Parathyroid adenoma (tissue), 2 donors: Measurements from ENCODE around the gene PDK4.
A peak's percentile ranks its signal among the peaks of the same experiment; 100 is the strongest.

Experiments
- H2AFZ ChIP-seq: fragments of 300-600 bp; sonication (generic); one replicate; pipeline ENCODE4 v1.7.0; 2017; ENCODE audit warnings: antibody characterized with exemption, mild to moderate bottlenecking
- H3K27ac ChIP-seq: fragments of 300-600 bp; sonication (generic); one replicate; pipeline ENCODE4 v1.7.0; 2017
- H3K27me3 ChIP-seq: fragments of 300-600 bp; sonication (generic); one replicate; pipeline ENCODE4 v1.7.0; 2017; ENCODE audit warnings: low read length; ENCODE audit not compliant: control insufficient read depth, insufficient read depth
- H3K36me3 ChIP-seq: fragments of 300-600 bp; sonication (generic); one replicate; pipeline ENCODE4 v1.7.0; 2017; ENCODE audit warnings: low read length; ENCODE audit not compliant: control insufficient read depth, insufficient read depth
- H3K4me1 ChIP-seq: fragments of 300-600 bp; sonication (generic); one replicate; pipeline ENCODE4 v1.7.0; 2017; ENCODE audit warnings: control low read depth
- H3K4me2 ChIP-seq: fragments of 300-600 bp; sonication (generic); one replicate; pipeline ENCODE4 v1.7.0; 2017; ENCODE audit warnings: low read length
- H3K4me3 ChIP-seq: fragments of 300-600 bp; sonication (generic); one replicate; pipeline ENCODE4 v1.7.0; 2017; ENCODE audit warnings: low read depth, low read length
- H3K79me2 ChIP-seq: fragments of 300-600 bp; sonication (generic); one replicate; pipeline ENCODE4 v1.7.0; 2017; ENCODE audit warnings: control low read depth
- H3K9ac ChIP-seq: fragments of 300-600 bp; sonication (generic); one replicate; pipeline ENCODE4 v1.7.0; 2017; ENCODE audit warnings: mild to moderate bottlenecking
- H3K9me3 ChIP-seq: fragments of 300-600 bp; sonication (generic); one replicate; pipeline ENCODE4 v1.7.0; 2017; ENCODE audit warnings: low read length; ENCODE audit not compliant: control insufficient read depth
- TF ChIP-seq, protein P1 (sequence below): fragments of 300-600 bp; sonication (generic); IDR thresholded peaks from one replicate; pipeline ENCODE4 v1.7.0; 2017; ENCODE audit warnings: antibody characterized with exemption, mild to moderate bottlenecking
- donor health status: primary hyperparathyroidism.

PDK4 gene

DNA sequence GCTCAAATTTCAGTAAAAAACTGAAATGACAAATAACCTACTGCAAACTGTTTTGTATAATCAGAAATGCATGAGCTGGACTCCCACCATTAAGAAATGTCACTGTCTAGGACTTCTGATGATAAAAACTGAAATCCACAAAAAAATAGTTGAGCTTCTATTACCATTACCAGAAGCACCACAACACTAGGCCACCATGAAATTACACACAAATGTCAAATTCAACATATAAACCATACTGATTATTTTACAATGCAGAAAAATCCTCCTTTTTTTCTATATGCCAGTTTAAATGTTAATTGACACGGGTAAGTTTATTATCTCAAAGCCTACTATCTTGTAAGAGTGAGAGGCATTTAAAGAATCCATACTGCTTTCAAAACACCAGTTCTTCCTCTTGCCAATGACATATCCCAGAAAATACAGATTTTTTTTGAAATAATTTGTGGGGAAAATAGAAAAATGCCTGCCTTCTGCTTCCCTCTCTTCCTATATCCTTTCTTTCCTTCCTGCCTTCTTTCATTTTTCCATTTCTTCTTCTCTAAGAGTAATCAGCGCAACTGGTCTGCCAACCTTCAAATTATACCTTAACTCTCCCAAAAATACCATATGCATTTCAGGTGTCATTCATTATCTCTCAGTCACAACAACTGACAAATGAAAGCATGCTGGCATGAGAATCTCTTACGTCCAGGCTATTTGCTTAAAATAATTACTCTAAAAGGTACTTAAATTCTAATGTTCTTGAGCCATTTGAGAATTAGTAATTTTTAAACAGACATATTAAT is 12.3 kb downstream of the PDK4 start:
- Histone ChIP-seq H3K27me3 (no peaks in the 10 kb centered on the region), H3K4me3 (no peak overlapping the region), H3K9me3 (no peaks in the 10 kb centered on the region), H3K4me1 (peaks cover 27% of the 10 kb centered on the region), H2AFZ (no peak overlapping the region), H3K27ac (peak overlapping the region; percentile 100), H3K79me2 (no peaks in the 10 kb centered on the region), H3K4me2 (no peak overlapping the region), H3K9ac (no peak overlapping the region), H3K36me3 (peaks cover 12% of the 10 kb centered on the region)
- TF ChIP-seq, protein P1, sequence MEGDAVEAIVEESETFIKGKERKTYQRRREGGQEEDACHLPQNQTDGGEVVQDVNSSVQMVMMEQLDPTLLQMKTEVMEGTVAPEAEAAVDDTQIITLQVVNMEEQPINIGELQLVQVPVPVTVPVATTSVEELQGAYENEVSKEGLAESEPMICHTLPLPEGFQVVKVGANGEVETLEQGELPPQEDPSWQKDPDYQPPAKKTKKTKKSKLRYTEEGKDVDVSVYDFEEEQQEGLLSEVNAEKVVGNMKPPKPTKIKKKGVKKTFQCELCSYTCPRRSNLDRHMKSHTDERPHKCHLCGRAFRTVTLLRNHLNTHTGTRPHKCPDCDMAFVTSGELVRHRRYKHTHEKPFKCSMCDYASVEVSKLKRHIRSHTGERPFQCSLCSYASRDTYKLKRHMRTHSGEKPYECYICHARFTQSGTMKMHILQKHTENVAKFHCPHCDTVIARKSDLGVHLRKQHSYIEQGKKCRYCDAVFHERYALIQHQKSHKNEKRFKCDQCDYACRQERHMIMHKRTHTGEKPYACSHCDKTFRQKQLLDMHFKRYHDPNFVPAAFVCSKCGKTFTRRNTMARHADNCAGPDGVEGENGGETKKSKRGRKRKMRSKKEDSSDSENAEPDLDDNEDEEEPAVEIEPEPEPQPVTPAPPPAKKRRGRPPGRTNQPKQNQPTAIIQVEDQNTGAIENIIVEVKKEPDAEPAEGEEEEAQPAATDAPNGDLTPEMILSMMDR = no peak

DNA sequence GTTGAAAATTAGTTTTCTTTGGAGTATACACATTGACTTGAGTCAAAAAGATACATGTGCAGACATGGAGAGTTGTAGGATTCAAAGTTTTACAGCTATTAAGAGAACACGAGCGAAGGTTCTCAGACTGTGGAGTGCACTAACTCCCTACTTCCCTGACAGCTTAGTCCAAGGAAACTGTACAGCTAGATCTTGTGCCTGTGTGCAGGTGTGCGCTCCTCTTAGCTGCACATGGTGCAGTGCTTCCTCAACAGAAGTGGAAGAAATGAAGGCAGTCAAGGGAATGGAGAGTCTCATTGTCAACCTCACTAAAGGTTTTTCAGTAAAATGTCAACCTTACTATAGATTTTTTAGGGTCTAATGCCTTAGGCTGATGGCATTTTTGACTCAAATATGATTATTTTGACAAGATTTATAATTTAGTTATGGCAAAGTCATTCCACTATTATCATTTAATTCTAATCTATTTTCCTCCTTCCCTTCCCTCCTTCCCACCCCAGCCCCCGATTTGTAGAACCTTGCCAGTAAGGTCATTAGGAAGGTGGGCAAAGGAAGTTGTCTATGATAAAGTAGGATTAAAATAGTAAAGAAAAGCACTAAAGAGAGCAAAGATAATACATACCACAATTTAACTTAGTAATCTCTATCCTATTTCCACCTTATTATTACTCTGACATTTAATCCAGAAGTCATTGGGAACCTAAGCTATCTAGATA is 13.6 kb downstream of the PDK4 start:
- H3K9me3 ChIP-seq = no peaks in the 10 kb centered on the region
- peaks cover 12% of the 10 kb centered on the region for H3K36me3 ChIP-seq
- no peaks in the 10 kb centered on the region for H3K27me3 ChIP-seq
- TF ChIP-seq, protein P1 = no peak
- no peak overlapping the region for H3K9ac ChIP-seq
- H3K4me1 ChIP-seq = peaks cover 20% of the 10 kb centered on the region
- H3K79me2 ChIP-seq = no peaks in the 10 kb centered on the region
- no peak overlapping the region for H2AFZ ChIP-seq
- H3K27ac ChIP-seq = peak overlapping the region; percentile 59
- no peak overlapping the region for H3K4me3 ChIP-seq
- no peak overlapping the region for H3K4me2 ChIP-seq

DNA sequence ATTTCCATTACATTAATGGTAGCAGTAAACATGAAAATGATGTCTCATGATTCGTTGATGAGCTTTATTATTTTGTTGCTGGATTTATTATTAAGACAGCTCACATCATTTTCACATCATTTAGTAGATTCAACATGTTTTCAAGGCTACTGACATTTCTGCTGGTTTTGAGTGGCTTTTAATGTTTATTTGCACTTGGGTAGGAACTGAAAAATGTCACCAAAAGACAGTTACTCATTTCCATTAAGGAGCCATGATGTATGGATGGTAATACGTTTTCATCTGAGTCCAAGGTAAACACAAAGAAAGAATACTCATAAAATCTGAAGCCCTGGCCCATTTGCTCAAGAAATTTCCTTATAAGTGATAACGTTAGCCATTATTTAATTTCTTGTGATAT is 14.8 kb downstream of the PDK4 start:
- Histone ChIP-seq H2AFZ (no peak overlapping the region), H3K27ac (no peak overlapping the region), H3K4me3 (no peak overlapping the region), H3K9me3 (no peaks in the 10 kb centered on the region), H3K27me3 (no peaks in the 10 kb centered on the region), H3K9ac (no peak overlapping the region), H3K4me2 (no peak overlapping the region), H3K4me1 (peaks cover 8% of the 10 kb centered on the region), H3K36me3 (peaks cover 8% of the 10 kb centered on the region), H3K79me2 (no peaks in the 10 kb centered on the region)
- TF ChIP-seq, protein P1 = no peak

DNA sequence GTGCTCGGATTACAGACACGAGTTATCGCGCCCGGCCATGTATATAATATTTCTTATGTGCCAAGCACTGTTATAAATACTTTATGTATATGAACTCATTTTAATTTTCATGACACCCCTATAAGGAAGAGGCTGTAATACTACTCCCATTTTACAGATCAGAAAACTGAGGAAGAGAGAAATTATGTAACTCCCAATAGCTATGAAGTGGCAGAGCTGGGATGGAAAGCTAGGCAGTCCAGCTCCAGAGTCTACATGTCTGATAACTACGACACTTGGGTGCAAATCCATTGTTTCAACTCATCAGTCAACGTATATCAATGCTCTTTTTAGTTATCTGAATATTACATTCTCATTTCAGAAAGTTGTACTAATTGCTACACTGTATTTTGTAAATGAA is 17.0 kb downstream of the PDK4 start:
- Histone ChIP-seq H3K27ac (no peak overlapping the region), H3K9ac (no peak overlapping the region), H3K27me3 (no peaks in the 10 kb centered on the region), H3K36me3 (no peaks in the 10 kb centered on the region), H3K4me2 (no peak overlapping the region), H3K4me3 (no peak overlapping the region), H2AFZ (no peak overlapping the region), H3K79me2 (no peaks in the 10 kb centered on the region), H3K9me3 (no peaks in the 10 kb centered on the region), H3K4me1 (no peaks in the 10 kb centered on the region)
- TF ChIP-seq, protein P1 = no peak
